ENCODE data around the gene AATK. TPM values are rescaled to one million over a fixed set of nuclear protein-coding genes. Genes with fewer than 3 reads are reported as not detected.

AATK gene
- total and polyA plus RNA-seq, 10 of the 15 experiments (the other 5 are each of a cell fraction or from before 2014, with no cell fraction given) = 0.04 TPM; not detected in 9

DNA sequence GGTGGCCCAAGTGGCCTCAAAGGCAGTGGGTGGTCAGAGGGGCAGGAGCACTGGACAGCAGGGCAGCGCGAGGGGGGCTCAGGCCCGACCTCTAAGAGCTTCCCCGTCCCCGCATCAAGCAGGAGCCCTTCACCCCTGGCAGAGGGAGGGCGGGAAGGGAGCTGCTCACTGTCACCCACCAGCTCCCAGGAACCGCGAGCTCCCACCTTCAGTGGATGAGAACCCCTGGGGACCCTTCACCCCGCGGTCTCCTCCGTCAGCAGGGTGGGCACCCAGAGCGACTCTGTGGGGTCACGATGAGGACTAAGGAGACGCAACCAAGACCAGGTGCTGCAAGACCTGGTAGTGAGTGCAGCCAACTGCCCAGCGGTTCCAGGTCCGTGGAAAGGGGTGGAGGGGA, 43.1 kb upstream of the AATK start:
- RAD21 ChIA-PET (ENCODE audit: unreplicated experiment) = no interaction called here
- no peak overlapping the region for H3K4me2 ChIP-seq (ENCODE audit: control insufficient read depth, insufficient read depth)
- no peak for ATAC-seq
- in situ Hi-C loops (cut with MboI) = no loop called here
- H3K27me3 ChIP-seq (replicated peaks in 1 of 2; ENCODE audit: control insufficient read depth in 2 of 2, insufficient read depth in 2 of 2, low read length in 1 of 2) = no peaks in the 10 kb centered on the region
- CTCF ChIA-PET = no interaction called here
- H3K79me2 ChIP-seq (ENCODE audit: control insufficient read depth, insufficient read depth, low read length) = no peaks in the 10 kb centered on the region
- no peak overlapping the region for H3K4me3 ChIP-seq
- intact Hi-C loops (cut with micrococcal nuclease; ENCODE audit: unreplicated experiment) = no loop called here
- no peak overlapping the region for H2AFZ ChIP-seq (ENCODE audit: control insufficient read depth, low read depth, low read length)
- H3K4me1 ChIP-seq (ENCODE audit: control insufficient read depth, insufficient read depth, low read length) = no peaks in the 10 kb centered on the region
- DNase-seq (ENCODE audit: low read depth, low spot score) = no peak
- H3K27ac ChIP-seq (ENCODE audit: control insufficient read depth, insufficient read depth) = no peak overlapping the region
- no peak for TF ChIP-seq SREBF1 (IDR thresholded peaks at IDR 0.05; ENCODE audit: low read length)
- TF ChIP-seq RBBP5 (conservative IDR thresholded peaks at IDR 0.05) = no peak
- no peak for TF ChIP-seq KLF5 (IDR thresholded peaks at IDR 0.05; ENCODE audit: partially characterized antibody)
- TF ChIP-seq NRF1 (conservative IDR thresholded peaks at IDR 0.05; ENCODE audit: low read depth, low read length) = no peak
- TF ChIP-seq, protein P1, sequence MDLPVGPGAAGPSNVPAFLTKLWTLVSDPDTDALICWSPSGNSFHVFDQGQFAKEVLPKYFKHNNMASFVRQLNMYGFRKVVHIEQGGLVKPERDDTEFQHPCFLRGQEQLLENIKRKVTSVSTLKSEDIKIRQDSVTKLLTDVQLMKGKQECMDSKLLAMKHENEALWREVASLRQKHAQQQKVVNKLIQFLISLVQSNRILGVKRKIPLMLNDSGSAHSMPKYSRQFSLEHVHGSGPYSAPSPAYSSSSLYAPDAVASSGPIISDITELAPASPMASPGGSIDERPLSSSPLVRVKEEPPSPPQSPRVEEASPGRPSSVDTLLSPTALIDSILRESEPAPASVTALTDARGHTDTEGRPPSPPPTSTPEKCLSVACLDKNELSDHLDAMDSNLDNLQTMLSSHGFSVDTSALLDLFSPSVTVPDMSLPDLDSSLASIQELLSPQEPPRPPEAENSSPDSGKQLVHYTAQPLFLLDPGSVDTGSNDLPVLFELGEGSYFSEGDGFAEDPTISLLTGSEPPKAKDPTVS (IDR thresholded peaks at IDR 0.05; ENCODE audit: low read depth, low read length) = no peak
- no peak for TF ChIP-seq IRF4 (IDR thresholded peaks at IDR 0.05; ENCODE audit: low read depth, low read length)
- TF ChIP-seq NR2F1 (conservative IDR thresholded peaks at IDR 0.05) = no peak
- TF ChIP-seq TCF12 (IDR thresholded peaks at IDR 0.05; ENCODE audit: low read depth, low read length) = no peak
- SMC1A ChIA-PET (ENCODE audit: uncharacterized antibody, unreplicated experiment) = no interaction called here
- H3K9me3 ChIP-seq (replicated peaks; ENCODE audit: control insufficient read depth, insufficient read depth, low read length) = no peaks in the 10 kb centered on the region
- peaks cover 0 to 12% of the 10 kb centered on the region in 2 experiments; a peak in 2 of 4 replicates for H3K36me3 ChIP-seq (ENCODE audit: control insufficient read depth in 2 of 2, insufficient read depth in 2 of 2, low read length in 1 of 2)
- H3K9ac ChIP-seq (ENCODE audit: control insufficient read depth, insufficient read depth, low read length) = no peak overlapping the region
- H4K20me1 ChIP-seq (ENCODE audit: control insufficient read depth, insufficient read depth) = no peaks in the 10 kb centered on the region
- BruUV-seq (replicated peaks) = no TSS peak
- POLR2A ChIA-PET = no interaction called here
- 92% methylated on average over 12 of the region's 16 CpGs for WGBS (ENCODE audit: insufficient coverage, insufficient replicate concordance, low lambda C conversion rate, missing lambda C conversion rate)
- FAIRE-seq = no peak

DNA sequence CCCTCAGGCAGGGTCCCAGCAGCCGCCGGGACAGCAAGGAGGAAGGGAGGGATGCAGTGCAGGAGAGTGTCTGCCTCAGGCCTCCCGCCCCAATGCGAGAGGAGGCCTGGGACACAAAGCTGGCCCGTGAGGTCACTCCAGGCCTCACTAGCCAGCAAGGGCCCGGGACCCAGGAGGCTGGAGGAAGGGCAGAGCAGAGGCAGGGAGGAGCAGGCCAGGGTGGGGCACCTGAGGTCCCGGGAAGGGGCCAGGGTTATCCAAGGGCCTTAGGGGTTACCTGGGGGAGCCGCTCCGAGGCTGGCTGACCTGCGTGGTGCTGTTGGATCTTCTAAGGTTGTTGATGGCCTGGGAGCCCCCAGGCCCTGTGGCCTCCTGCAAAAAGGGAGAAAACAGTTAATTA, 42.6 kb upstream of the AATK start:
- Histone ChIP-seq H2AFZ (ENCODE audit: control insufficient read depth, low read depth, low read length) (no peak overlapping the region), H3K4me1 (ENCODE audit: control insufficient read depth, insufficient read depth, low read length) (no peaks in the 10 kb centered on the region), H4K20me1 (ENCODE audit: control insufficient read depth, insufficient read depth) (no peaks in the 10 kb centered on the region), H3K9me3 (replicated peaks; ENCODE audit: control insufficient read depth, insufficient read depth, low read length) (no peaks in the 10 kb centered on the region), H3K4me3 (no peak overlapping the region), H3K27ac (ENCODE audit: control insufficient read depth, insufficient read depth) (no peak overlapping the region), H3K36me3 (ENCODE audit: control insufficient read depth in 2 of 2, insufficient read depth in 2 of 2, low read length in 1 of 2) (peaks cover 0 to 12% of the 10 kb centered on the region in 2 experiments; a peak in 2 of 4 replicates), H3K4me2 (ENCODE audit: control insufficient read depth, insufficient read depth) (no peak overlapping the region), H3K27me3 (replicated peaks in 1 of 2; ENCODE audit: control insufficient read depth in 2 of 2, insufficient read depth in 2 of 2, low read length in 1 of 2) (no peaks in the 10 kb centered on the region), H3K9ac (ENCODE audit: control insufficient read depth, insufficient read depth, low read length) (no peak overlapping the region), H3K79me2 (ENCODE audit: control insufficient read depth, insufficient read depth, low read length) (no peaks in the 10 kb centered on the region)
- SMC1A ChIA-PET (ENCODE audit: uncharacterized antibody, unreplicated experiment) = no interaction called here
- in situ Hi-C loops (cut with MboI) (no loop called here), intact Hi-C loops (cut with micrococcal nuclease; ENCODE audit: unreplicated experiment) (no loop called here)
- WGBS (ENCODE audit: insufficient coverage, insufficient replicate concordance, low lambda C conversion rate, missing lambda C conversion rate) = 93% methylated on average over 8 of the region's 10 CpGs
- CTCF ChIA-PET = no interaction called here
- DNase-seq (ENCODE audit: low read depth, low spot score) = no peak
- ATAC-seq = no peak
- POLR2A ChIA-PET = no interaction called here
- BruUV-seq (replicated peaks) = no TSS peak
- FAIRE-seq = no peak
- RAD21 ChIA-PET (ENCODE audit: unreplicated experiment) = no interaction called here
- TF ChIP-seq BHLHE40 (IDR thresholded peaks at IDR 0.05; ENCODE audit: borderline replicate concordance in 1 of 2, low read depth in 2 of 2, low read length in 1 of 2) (no peak), POLR2AphosphoS5 (IDR thresholded peaks at IDR 0.05; ENCODE audit: low read length) (no peak), CREB1 (IDR thresholded peaks at IDR 0.05; ENCODE audit: low read depth) (no peak)
- TF ChIP-seq, protein P2, sequence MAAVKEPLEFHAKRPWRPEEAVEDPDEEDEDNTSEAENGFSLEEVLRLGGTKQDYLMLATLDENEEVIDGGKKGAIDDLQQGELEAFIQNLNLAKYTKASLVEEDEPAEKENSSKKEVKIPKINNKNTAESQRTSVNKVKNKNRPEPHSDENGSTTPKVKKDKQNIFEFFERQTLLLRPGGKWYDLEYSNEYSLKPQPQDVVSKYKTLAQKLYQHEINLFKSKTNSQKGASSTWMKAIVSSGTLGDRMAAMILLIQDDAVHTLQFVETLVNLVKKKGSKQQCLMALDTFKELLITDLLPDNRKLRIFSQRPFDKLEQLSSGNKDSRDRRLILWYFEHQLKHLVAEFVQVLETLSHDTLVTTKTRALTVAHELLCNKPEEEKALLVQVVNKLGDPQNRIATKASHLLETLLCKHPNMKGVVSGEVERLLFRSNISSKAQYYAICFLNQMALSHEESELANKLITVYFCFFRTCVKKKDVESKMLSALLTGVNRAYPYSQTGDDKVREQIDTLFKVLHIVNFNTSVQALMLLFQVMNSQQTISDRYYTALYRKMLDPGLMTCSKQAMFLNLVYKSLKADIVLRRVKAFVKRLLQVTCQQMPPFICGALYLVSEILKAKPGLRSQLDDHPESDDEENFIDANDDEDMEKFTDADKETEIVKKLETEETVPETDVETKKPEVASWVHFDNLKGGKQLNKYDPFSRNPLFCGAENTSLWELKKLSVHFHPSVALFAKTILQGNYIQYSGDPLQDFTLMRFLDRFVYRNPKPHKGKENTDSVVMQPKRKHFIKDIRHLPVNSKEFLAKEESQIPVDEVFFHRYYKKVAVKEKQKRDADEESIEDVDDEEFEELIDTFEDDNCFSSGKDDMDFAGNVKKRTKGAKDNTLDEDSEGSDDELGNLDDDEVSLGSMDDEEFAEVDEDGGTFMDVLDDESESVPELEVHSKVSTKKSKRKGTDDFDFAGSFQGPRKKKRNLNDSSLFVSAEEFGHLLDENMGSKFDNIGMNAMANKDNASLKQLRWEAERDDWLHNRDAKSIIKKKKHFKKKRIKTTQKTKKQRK (IDR thresholded peaks at IDR 0.05; ENCODE audit: low read depth, low read length) = no peak
- TF ChIP-seq, protein P3, sequence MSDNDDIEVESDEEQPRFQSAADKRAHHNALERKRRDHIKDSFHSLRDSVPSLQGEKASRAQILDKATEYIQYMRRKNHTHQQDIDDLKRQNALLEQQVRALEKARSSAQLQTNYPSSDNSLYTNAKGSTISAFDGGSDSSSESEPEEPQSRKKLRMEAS (IDR thresholded peaks at IDR 0.05; ENCODE audit: low read depth, low read length) = no peak
- TF ChIP-seq, protein P4, sequence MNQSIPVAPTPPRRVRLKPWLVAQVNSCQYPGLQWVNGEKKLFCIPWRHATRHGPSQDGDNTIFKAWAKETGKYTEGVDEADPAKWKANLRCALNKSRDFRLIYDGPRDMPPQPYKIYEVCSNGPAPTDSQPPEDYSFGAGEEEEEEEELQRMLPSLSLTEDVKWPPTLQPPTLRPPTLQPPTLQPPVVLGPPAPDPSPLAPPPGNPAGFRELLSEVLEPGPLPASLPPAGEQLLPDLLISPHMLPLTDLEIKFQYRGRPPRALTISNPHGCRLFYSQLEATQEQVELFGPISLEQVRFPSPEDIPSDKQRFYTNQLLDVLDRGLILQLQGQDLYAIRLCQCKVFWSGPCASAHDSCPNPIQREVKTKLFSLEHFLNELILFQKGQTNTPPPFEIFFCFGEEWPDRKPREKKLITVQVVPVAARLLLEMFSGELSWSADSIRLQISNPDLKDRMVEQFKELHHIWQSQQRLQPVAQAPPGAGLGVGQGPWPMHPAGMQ (IDR thresholded peaks at IDR 0.05; ENCODE audit: borderline replicate concordance) = no peak

Data from GM12878 (cell line).